ENCODE data around the gene GRWD1. TPM values are rescaled to one million over a fixed set of nuclear protein-coding genes. Genes with fewer than 3 reads are reported as not detected.
"Not testable (repeated sequence)": the region's sequence is repeated elsewhere in the genome, so short reads cannot be mapped to it uniquely, and the experiment has no call there.

GRWD1 gene
- total RNA-seq, 3 donors from 2014 or later: 19.7 to 26.8 (median 24.3) TPM

- DNase-seq: no peak
These were observed 38.6 kb downstream of the GRWD1 start for GRCh38 chr19:48484247-48484893.

GRCh38 chr19:48484931-48485612 is 39.3 kb downstream of the GRWD1 start:
- ATAC-seq (no peak), DNase-seq (no peak)
- no peak for TF ChIP-seq CTCF (IDR thresholded peaks at IDR 0.05)
- Histone ChIP-seq H3K4me1 (ENCODE audit: low read depth) (peaks cover 9% of the 10 kb centered on the region), H3K4me3 (no peak overlapping the region), H3K9me3 (no peaks in the 10 kb centered on the region), H3K36me3 (ENCODE audit: low read depth) (no peaks in the 10 kb centered on the region)
- intact Hi-C loops (cut with DNase I, micrococcal nuclease): no loop called here

More at GRCh38 chr19:48484247-48484893, 38.6 kb downstream of the GRWD1 start:
- H3K4me3 ChIP-seq: no peak overlapping the region
- no peak for TF ChIP-seq CTCF (IDR thresholded peaks at IDR 0.05)
- H3K9me3 ChIP-seq: no peaks in the 10 kb centered on the region
- H3K4me1 ChIP-seq (ENCODE audit: low read depth): peaks cover 9% of the 10 kb centered on the region
- H3K36me3 ChIP-seq (ENCODE audit: low read depth): no peaks in the 10 kb centered on the region
- no peak for ATAC-seq
- intact Hi-C loops (cut with DNase I, micrococcal nuclease): no loop called here

- H3K36me3 ChIP-seq (ENCODE audit: low read depth); H3K9me3 ChIP-seq; DNase-seq; ATAC-seq; intact Hi-C loops (cut with DNase I, micrococcal nuclease); H3K4me3 ChIP-seq: not testable (repeated sequence)
- peaks cover 17% of the 10 kb centered on the region for H3K4me1 ChIP-seq (ENCODE audit: low read depth)
These were observed 40.9 kb downstream of the GRWD1 start for GRCh38 chr19:48486706-48487105.

- intact Hi-C loops (cut with DNase I, micrococcal nuclease): no loop called here
- Histone ChIP-seq H3K36me3 (ENCODE audit: low read depth) (no peaks in the 10 kb centered on the region), H3K4me1 (ENCODE audit: low read depth) (peaks cover 17% of the 10 kb centered on the region), H3K9me3 (no peaks in the 10 kb centered on the region), H3K4me3 (no peak overlapping the region)
- ATAC-seq (peak; percentile 15), DNase-seq (no peak)
- TF ChIP-seq CTCF (IDR thresholded peaks at IDR 0.05): no peak
These were observed 41.8 kb downstream of the GRWD1 start for GRCh38 chr19:48487544-48487943.

- H3K4me3 ChIP-seq: no peak overlapping the region
- no peaks in the 10 kb centered on the region for H3K36me3 ChIP-seq (ENCODE audit: low read depth)
- no peak for TF ChIP-seq CTCF (IDR thresholded peaks at IDR 0.05)
- DNase-seq: peak in 2 of 3 donors; percentile 67 to 69
- ATAC-seq: peak; percentile 52
- no peaks in the 10 kb centered on the region for H3K9me3 ChIP-seq
- intact Hi-C loops (cut with DNase I, micrococcal nuclease): no loop called here
- peaks cover 17% of the 10 kb centered on the region for H3K4me1 ChIP-seq (ENCODE audit: low read depth)
These were observed 42.2 kb downstream of the GRWD1 start for GRCh38 chr19:48487948-48488347.

GRCh38 chr19:48488478-48488877 is 42.7 kb downstream of the GRWD1 start:
- intact Hi-C loops (cut with DNase I, micrococcal nuclease); ATAC-seq: not testable (repeated sequence)

More at GRCh38 chr19:48488478-48488877, 42.7 kb downstream of the GRWD1 start:
- peaks cover 17% of the 10 kb centered on the region for H3K4me1 ChIP-seq (ENCODE audit: low read depth)
- not testable (repeated sequence) for H3K9me3 ChIP-seq; H3K36me3 ChIP-seq (ENCODE audit: low read depth); H3K4me3 ChIP-seq; DNase-seq

Data from mucosa of descending colon (tissue), 3 donors.